ENCODE data around the gene ZNF282. TPM values are rescaled to one million over a fixed set of nuclear protein-coding genes. Genes with fewer than 3 reads are reported as not detected.

ZNF282 gene
- total RNA-seq, 1 donor from 2014 or later, result 15.0 TPM

DNA sequence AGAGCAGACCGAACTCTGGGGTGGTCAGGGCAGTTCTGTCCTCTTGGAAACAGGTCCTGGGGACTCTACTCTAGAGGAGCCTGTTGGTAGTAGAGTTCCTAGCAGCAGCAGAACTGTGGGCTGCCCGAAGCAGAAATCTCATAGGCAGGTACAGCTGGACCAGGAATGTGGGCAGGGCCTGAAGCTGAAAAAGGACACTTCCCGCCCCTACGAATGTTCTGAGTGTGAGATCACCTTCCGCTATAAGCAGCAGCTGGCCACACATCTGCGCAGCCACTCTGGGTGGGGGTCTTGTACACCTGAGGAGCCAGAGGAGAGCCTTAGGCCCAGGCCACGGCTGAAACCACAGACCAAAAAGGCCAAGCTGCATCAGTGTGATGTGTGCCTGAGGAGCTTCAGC, 58.3 kb downstream of the ZNF282 start:
- DNase-seq, result no peak
- Histone ChIP-seq H3K4me3 (no peak overlapping the region), H3K36me3 (peaks cover 65% of the 10 kb centered on the region), H3K4me1 (no peaks in the 10 kb centered on the region), H3K9me3 (replicated peaks) (no peaks in the 10 kb centered on the region), H3K27me3 (ENCODE audit: low read depth) (no peaks in the 10 kb centered on the region), H3K27ac (replicated peaks) (no peak overlapping the region)
- intact Hi-C loops (cut with micrococcal nuclease), result no loop called here
- TF ChIP-seq CTCF (IDR thresholded peaks at IDR 0.05; ENCODE audit: borderline replicate concordance), result no peak

DNA sequence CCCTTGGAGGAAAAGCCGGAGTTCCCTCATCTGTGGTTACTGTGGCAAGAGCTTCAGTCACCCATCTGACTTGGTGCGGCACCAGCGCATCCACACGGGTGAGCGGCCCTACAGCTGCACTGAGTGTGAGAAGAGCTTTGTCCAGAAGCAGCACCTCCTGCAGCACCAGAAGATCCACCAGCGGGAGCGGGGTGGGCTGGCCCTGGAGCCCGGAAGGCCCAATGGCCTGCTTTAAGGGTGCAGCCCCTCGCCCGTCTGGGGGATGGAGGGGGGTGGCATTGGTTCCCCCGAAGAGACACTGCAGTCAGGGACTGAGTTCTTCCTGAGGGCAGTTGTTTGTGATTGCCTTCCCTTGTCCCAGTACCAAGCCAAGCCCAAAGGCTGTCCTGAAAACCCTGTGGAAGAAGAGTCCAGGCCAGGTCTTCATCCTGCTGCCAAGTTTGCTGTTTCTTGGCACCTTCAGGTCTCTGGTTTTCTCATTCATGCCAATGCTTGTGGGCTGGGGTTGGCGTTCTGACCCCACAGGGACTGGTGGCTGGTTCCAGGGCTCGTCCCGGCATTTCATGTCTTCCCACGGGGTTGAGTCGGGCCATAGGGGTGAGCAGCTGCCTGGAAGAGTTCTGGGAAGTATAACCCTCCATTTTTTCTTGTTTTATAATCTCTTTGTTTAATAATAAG, 59.0 kb downstream of the ZNF282 start:
- Histone ChIP-seq H3K27me3 (ENCODE audit: low read depth) (no peaks in the 10 kb centered on the region), H3K9me3 (replicated peaks) (no peaks in the 10 kb centered on the region), H3K27ac (replicated peaks) (no peak overlapping the region), H3K4me3 (no peak overlapping the region), H3K36me3 (peaks cover 65% of the 10 kb centered on the region), H3K4me1 (no peaks in the 10 kb centered on the region)
- intact Hi-C loops (cut with micrococcal nuclease), result no loop called here
- no peak for TF ChIP-seq CTCF (IDR thresholded peaks at IDR 0.05; ENCODE audit: borderline replicate concordance)
- DNase-seq, result no peak

- Histone ChIP-seq H3K4me3 (no peak overlapping the region), H3K9me3 (replicated peaks) (no peaks in the 10 kb centered on the region), H3K36me3 (peaks cover 63% of the 10 kb centered on the region), H3K4me1 (no peaks in the 10 kb centered on the region), H3K27me3 (ENCODE audit: low read depth) (no peaks in the 10 kb centered on the region), H3K27ac (replicated peaks) (no peak overlapping the region)
- TF ChIP-seq CTCF (IDR thresholded peaks at IDR 0.05; ENCODE audit: borderline replicate concordance), result no peak
- intact Hi-C loops (cut with micrococcal nuclease), result no loop called here
- no peak for DNase-seq
Observed at GRCh38 chr7:149255174-149255573, 59.8 kb downstream of the ZNF282 start.

DNA sequence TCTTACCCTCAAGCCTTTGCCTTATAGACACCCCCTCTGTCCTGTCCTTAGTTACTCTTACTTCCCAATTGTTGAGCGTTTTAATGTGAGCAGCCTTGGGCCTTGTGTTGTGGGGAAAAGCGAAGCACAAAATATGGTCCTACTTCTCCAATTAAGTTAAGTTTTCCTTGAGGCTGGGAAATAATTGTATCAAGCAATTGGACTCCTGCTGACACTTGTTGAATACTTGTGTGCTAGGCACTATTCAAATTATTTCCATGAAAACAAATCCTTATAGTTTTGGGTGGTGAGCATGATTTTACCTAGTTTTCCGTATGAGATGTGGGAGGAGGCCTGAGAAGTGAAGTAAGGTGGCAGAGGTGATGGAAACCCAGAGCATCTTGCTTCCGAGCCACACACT, 61.2 kb downstream of the ZNF282 start:
- TF ChIP-seq CTCF (IDR thresholded peaks at IDR 0.05; ENCODE audit: borderline replicate concordance), result no peak
- H3K4me1 ChIP-seq, result peaks cover 4% of the 10 kb centered on the region
- H3K4me3 ChIP-seq, result no peak overlapping the region
- H3K27me3 ChIP-seq (ENCODE audit: low read depth), result no peaks in the 10 kb centered on the region
- intact Hi-C loops (cut with micrococcal nuclease), result no loop called here
- H3K9me3 ChIP-seq (replicated peaks), result no peaks in the 10 kb centered on the region
- peaks cover 49% of the 10 kb centered on the region for H3K36me3 ChIP-seq
- no peak for DNase-seq
- no peak overlapping the region for H3K27ac ChIP-seq (replicated peaks)

GRCh38 chr7:149257146-149257545, 61.8 kb downstream of the ZNF282 start:
- Histone ChIP-seq H3K27ac (replicated peaks) (no peak overlapping the region), H3K9me3 (replicated peaks) (no peaks in the 10 kb centered on the region), H3K4me3 (no peak overlapping the region), H3K4me1 (peaks cover 9% of the 10 kb centered on the region), H3K36me3 (peaks cover 44% of the 10 kb centered on the region), H3K27me3 (ENCODE audit: low read depth) (no peaks in the 10 kb centered on the region)
- no peak for TF ChIP-seq CTCF (IDR thresholded peaks at IDR 0.05; ENCODE audit: borderline replicate concordance)
- intact Hi-C loops (cut with micrococcal nuclease), result no loop called here
- DNase-seq, result no peak
